Brain microvascular endothelial cell (primary cell): ENCODE data around the gene DDB1.
A peak's percentile ranks its signal among the peaks of the same experiment; 100 is the strongest.

Experiments
- DNase-seq: peaks from one replicate; pipeline ENCODE4 v3.0.0-alpha.2; 2020
- H3K27ac ChIP-seq: fragments of 250-450 bp; sonication (Bioruptor Pico); 2 replicates; pipeline ENCODE4 v1.5.1; 2020; ENCODE audit warnings: mild to moderate bottlenecking, moderate library complexity
- H3K27me3 ChIP-seq: fragments of 250-450 bp; sonication (Bioruptor Pico); replicated peaks from 2 replicates; pipeline ENCODE4 v1.5.1; 2020; ENCODE audit warnings: mild to moderate bottlenecking
- H3K36me3 ChIP-seq: fragments of 250-450 bp; sonication (Bioruptor Pico); replicated peaks from 2 replicates; pipeline ENCODE4 v1.5.1; 2020; ENCODE audit warnings: mild to moderate bottlenecking
- H3K4me3 ChIP-seq: 2 replicates; pipeline ENCODE4 v1.5.1; 2011; ENCODE audit warnings: low read depth, mild to moderate bottlenecking, control low read depth, low read length, moderate library complexity
- in situ Hi-C: cut with HindIII; loops from 2 replicates; pipeline ENCODE4 v1.10.0; 2017; ENCODE audit warnings: low sequenced_read_pairs, low pct_ligation_motif_present
- TF ChIP-seq, protein P1 (sequence below): IDR thresholded peaks from 2 replicates; pipeline ENCODE4 v1.5.1; 2011; ENCODE audit warnings: low read depth, mild to moderate bottlenecking, moderate library complexity, low read length, control low read depth, inconsistent platforms; ENCODE audit errors: missing control alignments

The DDB1 gene

DNA sequence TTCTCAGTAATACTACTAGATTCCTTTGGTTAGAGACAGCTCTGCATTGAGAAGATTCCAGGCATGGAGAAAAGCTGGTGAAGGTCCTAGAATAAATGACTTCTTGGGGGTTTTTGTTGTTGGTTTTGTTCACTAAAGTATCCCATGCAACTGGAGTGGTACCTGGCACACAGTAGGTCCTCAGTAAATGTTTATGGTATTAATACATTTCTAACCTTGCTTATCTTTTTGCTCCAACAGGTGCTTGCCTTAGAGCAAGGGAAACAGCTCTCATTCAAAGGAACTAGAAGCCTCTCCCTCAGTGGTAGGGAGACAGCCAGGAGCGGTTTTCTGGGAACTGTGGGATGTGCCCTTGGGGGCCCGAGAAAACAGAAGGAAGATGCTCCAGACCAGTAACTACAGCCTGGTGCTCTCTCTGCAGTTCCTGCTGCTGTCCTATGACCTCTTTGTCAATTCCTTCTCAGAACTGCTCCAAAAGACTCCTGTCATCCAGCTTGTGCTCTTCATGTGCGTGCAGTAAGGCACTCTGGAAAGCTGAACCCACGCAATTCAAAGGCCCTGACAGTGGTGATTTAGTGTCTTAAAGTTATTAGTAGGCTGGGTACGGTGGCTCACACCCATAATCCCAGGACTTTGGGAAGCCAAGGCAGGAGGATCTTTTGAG lies 31.2 kb upstream of the DDB1 start:
- TF ChIP-seq, protein P1, sequence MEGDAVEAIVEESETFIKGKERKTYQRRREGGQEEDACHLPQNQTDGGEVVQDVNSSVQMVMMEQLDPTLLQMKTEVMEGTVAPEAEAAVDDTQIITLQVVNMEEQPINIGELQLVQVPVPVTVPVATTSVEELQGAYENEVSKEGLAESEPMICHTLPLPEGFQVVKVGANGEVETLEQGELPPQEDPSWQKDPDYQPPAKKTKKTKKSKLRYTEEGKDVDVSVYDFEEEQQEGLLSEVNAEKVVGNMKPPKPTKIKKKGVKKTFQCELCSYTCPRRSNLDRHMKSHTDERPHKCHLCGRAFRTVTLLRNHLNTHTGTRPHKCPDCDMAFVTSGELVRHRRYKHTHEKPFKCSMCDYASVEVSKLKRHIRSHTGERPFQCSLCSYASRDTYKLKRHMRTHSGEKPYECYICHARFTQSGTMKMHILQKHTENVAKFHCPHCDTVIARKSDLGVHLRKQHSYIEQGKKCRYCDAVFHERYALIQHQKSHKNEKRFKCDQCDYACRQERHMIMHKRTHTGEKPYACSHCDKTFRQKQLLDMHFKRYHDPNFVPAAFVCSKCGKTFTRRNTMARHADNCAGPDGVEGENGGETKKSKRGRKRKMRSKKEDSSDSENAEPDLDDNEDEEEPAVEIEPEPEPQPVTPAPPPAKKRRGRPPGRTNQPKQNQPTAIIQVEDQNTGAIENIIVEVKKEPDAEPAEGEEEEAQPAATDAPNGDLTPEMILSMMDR: no peak
- Histone ChIP-seq H3K27me3 (no peaks in the 10 kb centered on the region), H3K27ac (no peak overlapping the region), H3K36me3 (peaks cover 46% of the 10 kb centered on the region), H3K4me3 (no peak overlapping the region)
- no peak for DNase-seq
- in situ Hi-C loops: no loop called here

DNA sequence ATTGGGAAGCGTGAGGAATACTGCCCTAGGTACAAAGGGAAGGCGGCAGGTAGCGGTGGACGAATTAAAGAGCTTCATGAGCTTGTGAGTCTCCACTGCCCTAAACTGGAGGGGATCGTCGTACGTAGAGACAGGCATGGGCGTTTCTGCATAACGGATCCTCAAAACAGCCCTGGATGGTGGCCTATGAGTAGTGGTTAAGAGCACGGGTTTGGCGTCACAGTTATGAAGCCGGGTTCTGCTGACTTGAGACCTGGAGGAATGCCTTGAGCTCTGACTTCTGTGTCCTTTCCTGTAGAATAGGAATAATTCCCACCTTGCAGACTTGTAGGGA lies 29.6 kb upstream of the DDB1 start:
- peaks cover 30% of the 10 kb centered on the region for H3K36me3 ChIP-seq
- in situ Hi-C loops: no loop called here
- H3K27ac ChIP-seq: peak overlapping the region; percentile 93
- peak; percentile 53 for DNase-seq
- no peaks in the 10 kb centered on the region for H3K27me3 ChIP-seq
- peak overlapping the region; percentile 76 for H3K4me3 ChIP-seq
- TF ChIP-seq, protein P1: no peak

DNA sequence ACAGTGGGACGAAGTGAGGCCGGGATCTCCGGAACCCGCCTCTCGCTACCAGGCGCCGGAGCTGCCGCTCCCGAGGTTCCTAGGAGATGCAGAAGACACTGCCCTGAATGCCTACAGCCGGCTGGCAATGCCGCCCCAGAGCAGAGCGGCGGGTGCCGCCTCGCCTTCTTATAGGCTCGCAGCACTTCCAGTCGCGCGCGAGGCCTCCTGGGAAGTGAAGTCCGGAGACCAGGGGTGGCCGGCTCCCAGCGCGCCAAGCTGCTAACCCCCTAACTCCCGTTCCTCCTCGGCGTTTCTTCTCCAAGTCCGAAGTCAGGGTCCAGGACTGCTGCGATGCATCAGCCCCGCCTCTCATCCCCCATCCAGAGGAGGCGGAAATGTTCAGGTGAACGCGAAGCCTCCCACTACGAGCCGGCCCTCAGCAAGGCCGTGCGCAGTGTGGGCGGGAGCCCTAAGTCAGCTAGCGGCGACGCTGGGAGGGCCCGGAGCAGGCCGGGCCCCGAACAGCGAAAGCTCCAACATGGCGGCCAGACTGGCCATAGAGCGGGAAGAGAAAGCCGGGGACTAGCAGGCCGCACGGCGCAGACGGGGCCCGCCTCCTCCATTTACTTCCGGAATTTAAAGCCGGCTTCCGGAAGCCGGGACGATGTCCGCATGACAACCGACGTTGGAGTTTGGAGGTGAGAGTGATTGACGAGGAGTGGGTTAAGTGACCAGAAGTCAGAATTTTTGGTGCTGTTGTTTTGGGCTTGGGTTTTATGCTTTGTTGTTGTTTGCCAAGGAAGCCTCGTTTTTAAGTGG lies 29.0 kb upstream of the DDB1 start, which contains the start of the genes CYB561A3 and TMEM138:
Gene CYB561A3 (minus strand): TSS at position 142 of the 801 bp plus-strand sequence. CDS start 5,169 bp downstream, outside the sequence.
Gene TMEM138 (plus strand): TSS at position 634 of the 801 bp plus-strand sequence. CDS start 2,017 bp downstream, outside the sequence.
- peak within 1 kb of the TSS; percentile 76 for H3K4me3 ChIP-seq
- peaks cover 25% of the 10 kb centered on the region for H3K36me3 ChIP-seq
- no peaks in the 10 kb centered on the region for H3K27me3 ChIP-seq
- peak; percentile 89 for DNase-seq
- H3K27ac ChIP-seq: peak within 1 kb of the TSS; percentile 93
- in situ Hi-C loops: no loop called here
- TF ChIP-seq, protein P1: no peak

DNA sequence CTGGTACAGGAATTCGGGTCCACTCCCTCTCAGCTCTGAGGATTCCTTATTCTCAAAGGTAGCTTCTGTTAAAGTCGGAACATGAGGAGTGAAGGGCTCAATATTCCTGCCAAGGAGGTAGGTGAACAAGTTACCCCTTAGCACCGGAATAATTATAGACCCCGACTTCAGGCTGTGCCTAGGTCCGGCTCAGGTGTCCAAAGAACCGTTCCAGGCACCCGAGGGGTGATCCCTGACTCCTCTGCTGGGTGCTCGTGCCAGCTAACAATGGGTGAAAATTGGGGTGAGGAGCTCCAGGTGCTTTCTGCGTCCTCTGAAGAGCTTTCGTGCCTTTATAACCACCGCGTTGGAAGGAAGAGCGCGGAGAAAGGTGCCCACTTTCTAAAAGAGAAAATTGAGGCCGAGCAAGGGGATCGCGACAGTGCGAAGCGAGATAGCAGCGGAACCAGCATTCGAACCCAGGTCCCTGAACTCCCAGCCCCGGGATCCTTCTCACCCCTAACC lies 28.4 kb upstream of the DDB1 start:
- in situ Hi-C loops: no loop called here
- Histone ChIP-seq H3K4me3 (peak overlapping the region; percentile 76), H3K27me3 (no peaks in the 10 kb centered on the region), H3K27ac (peak overlapping the region; percentile 93), H3K36me3 (peaks cover 21% of the 10 kb centered on the region)
- TF ChIP-seq, protein P1: no peak
- DNase-seq: no peak

DNA sequence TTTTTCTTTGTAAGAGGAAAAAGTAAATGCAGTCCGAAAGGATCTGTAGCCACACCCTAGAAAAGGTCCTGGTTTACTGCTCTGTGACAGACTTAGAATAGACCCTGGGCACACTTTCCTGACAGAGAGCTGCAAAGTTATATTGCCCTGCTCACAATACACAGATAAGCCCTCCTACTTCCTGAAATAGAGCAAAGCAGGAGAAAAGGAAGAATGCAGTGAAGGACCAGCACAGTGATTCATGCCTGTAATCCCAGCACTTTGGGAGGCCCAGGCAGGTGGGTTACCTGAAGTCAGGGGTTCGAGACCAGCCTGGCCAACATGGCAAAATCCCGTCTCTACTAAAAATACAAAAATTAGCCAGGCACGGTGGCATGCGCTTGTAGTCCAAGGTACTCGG lies 26.6 kb upstream of the DDB1 start:
- TF ChIP-seq, protein P1: no peak
- Histone ChIP-seq H3K4me3 (no peak overlapping the region), H3K36me3 (peaks cover 9% of the 10 kb centered on the region), H3K27ac (no peak overlapping the region), H3K27me3 (no peaks in the 10 kb centered on the region)
- DNase-seq: no peak
- in situ Hi-C loops: no loop called here
